OCI-LY3 (cell line): ENCODE results near the gene CLEC2B.

Experiments used
- H2AFZ ChIP-seq: fragments of 200-600, 300-600 bp; shearing (Covaris generic); 2 replicates; pipeline ENCODE4 v1.6.0; 2014; ENCODE audit warnings: antibody characterized with exemption, low read depth, low read length
- H3K27ac ChIP-seq: fragments of 200-600, 300-600 bp; sonication (generic); 2 replicates; pipeline ENCODE4 v1.5.1; 2014; ENCODE audit warnings: mild to moderate bottlenecking, low read length, moderate library complexity, mixed read lengths
- H3K27me3 ChIP-seq: fragments of 200-600, 300-600 bp; sonication (generic); 2 replicates; pipeline ENCODE4 v1.6.1; 2014; ENCODE audit warnings: low read depth, low read length, mixed read lengths
- H3K36me3 ChIP-seq: fragments of 200-600, 300-600 bp; sonication (generic); replicated peaks from 2 replicates; pipeline ENCODE3; 2014; ENCODE audit warnings: low read depth, low read length, mixed read lengths
- H3K4me1 ChIP-seq: fragments of 300-600, 200-600 bp; sonication (generic); 2 replicates; pipeline ENCODE4 v1.6.1; 2014; ENCODE audit warnings: low read length, mixed read lengths
- H3K4me2 ChIP-seq: fragments of 200-600, 300-600 bp; sonication (generic); 2 replicates; pipeline ENCODE4 v1.6.1; 2014; ENCODE audit warnings: low read length, mixed read lengths
- H3K4me3 ChIP-seq: fragments of 300-600, 200-600 bp; sonication (generic); 2 replicates; pipeline ENCODE4 v1.5.1; 2014; ENCODE audit warnings: antibody characterized with exemption, mild to moderate bottlenecking, low read length, moderate library complexity
- H3K79me2 ChIP-seq: fragments of 300-600, 200-600 bp; shearing (Covaris generic); 2 replicates; pipeline ENCODE4 v1.6.1; 2014; ENCODE audit warnings: mild to moderate bottlenecking, low read length, mixed read lengths
- H3K9ac ChIP-seq: fragments of 300-600, 200-600 bp; shearing (Covaris generic); 2 replicates; pipeline ENCODE4 v1.6.0; 2014; ENCODE audit warnings: mild to moderate bottlenecking, low read length, moderate library complexity
- H3K9me3 ChIP-seq: fragments of 200-600, 300-600 bp; shearing (Covaris generic); 2 replicates; pipeline ENCODE4 v1.6.1; 2014; ENCODE audit warnings: low read length, mixed read lengths; ENCODE audit not compliant: insufficient read depth
- H4K20me1 ChIP-seq: fragments of 200-600, 300-600 bp; sonication (generic); 2 replicates; pipeline ENCODE4 v1.6.1; 2016; ENCODE audit warnings: low read length, mixed read lengths; ENCODE audit not compliant: insufficient read depth
- EZH2phosphoT487 ChIP-seq: fragments of 200-600 bp; shearing (Covaris generic); IDR thresholded peaks from 2 replicates; pipeline ENCODE4 v1.6.1; 2018; ENCODE audit warnings: antibody characterized with exemption, mixed run types, low read depth
- TF ChIP-seq, protein P1 (sequence below): fragments of 200-600, 300-600 bp; sonication (generic); IDR thresholded peaks from 2 replicates; pipeline ENCODE4 v1.5.1; 2014; ENCODE audit warnings: antibody characterized with exemption, low read length, low read depth

Gene CLEC2B

DNA sequence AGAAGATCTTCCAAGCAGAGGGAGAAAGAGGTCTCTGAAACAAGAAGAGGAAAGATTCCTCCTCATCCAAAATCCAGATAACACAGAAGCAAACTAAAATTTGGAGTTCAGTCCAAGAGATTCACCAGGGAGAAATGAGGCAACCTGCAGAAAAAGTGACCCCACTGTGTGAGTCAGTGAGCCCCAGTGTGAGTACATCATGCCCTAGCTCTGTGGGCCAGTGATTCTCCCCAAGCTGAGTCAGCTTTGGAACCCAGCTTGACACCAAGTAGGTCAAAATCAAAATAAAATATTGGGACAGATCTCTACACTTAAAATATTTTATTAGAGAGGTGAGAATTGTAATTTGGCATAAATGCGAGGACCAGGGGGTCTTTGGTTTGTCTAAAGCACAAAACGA is 17.2 kb downstream of the CLEC2B start:
- H3K9ac ChIP-seq = no peak overlapping the region
- no peaks in the 10 kb centered on the region for H3K9me3 ChIP-seq
- TF ChIP-seq, protein P1, sequence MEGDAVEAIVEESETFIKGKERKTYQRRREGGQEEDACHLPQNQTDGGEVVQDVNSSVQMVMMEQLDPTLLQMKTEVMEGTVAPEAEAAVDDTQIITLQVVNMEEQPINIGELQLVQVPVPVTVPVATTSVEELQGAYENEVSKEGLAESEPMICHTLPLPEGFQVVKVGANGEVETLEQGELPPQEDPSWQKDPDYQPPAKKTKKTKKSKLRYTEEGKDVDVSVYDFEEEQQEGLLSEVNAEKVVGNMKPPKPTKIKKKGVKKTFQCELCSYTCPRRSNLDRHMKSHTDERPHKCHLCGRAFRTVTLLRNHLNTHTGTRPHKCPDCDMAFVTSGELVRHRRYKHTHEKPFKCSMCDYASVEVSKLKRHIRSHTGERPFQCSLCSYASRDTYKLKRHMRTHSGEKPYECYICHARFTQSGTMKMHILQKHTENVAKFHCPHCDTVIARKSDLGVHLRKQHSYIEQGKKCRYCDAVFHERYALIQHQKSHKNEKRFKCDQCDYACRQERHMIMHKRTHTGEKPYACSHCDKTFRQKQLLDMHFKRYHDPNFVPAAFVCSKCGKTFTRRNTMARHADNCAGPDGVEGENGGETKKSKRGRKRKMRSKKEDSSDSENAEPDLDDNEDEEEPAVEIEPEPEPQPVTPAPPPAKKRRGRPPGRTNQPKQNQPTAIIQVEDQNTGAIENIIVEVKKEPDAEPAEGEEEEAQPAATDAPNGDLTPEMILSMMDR = no peak
- no peak for TF ChIP-seq EZH2phosphoT487
- H3K4me2 ChIP-seq = no peak overlapping the region
- H3K4me1 ChIP-seq = no peaks in the 10 kb centered on the region
- H4K20me1 ChIP-seq = no peaks in the 10 kb centered on the region
- H3K4me3 ChIP-seq = no peak overlapping the region
- H3K36me3 ChIP-seq = no peaks in the 10 kb centered on the region
- H3K27ac ChIP-seq = no peak overlapping the region
- H2AFZ ChIP-seq = no peak overlapping the region
- H3K79me2 ChIP-seq = no peaks in the 10 kb centered on the region
- H3K27me3 ChIP-seq = no peaks in the 10 kb centered on the region

DNA sequence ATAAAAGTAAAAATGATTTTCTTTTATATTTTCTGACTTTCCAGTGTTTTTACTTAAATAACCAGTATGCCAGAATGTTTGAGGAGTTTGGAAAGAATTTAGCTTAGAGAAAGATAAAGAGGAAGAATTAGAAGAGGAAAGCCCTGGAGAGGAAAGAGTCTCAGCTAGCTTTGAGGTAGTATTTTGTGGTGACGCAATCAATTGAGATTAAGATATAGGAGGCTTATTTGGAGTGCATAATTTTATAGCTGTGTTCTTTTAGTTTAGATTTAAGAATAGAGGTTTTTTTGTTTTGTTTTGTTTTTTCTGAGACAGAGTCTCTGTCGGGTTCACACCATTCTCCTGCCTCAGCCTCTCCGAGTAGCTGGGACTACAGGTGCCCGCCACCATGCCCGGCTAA is 18.1 kb downstream of the CLEC2B start:
- TF ChIP-seq, protein P1 = no peak
- TF ChIP-seq EZH2phosphoT487 = no peak
- H3K79me2 ChIP-seq = no peaks in the 10 kb centered on the region
- no peaks in the 10 kb centered on the region for H4K20me1 ChIP-seq
- no peak overlapping the region for H3K4me3 ChIP-seq
- H3K9me3 ChIP-seq = no peaks in the 10 kb centered on the region
- no peak overlapping the region for H3K4me2 ChIP-seq
- H3K27me3 ChIP-seq = no peaks in the 10 kb centered on the region
- no peak overlapping the region for H2AFZ ChIP-seq
- no peak overlapping the region for H3K27ac ChIP-seq
- no peak overlapping the region for H3K9ac ChIP-seq
- no peaks in the 10 kb centered on the region for H3K36me3 ChIP-seq
- no peaks in the 10 kb centered on the region for H3K4me1 ChIP-seq

DNA sequence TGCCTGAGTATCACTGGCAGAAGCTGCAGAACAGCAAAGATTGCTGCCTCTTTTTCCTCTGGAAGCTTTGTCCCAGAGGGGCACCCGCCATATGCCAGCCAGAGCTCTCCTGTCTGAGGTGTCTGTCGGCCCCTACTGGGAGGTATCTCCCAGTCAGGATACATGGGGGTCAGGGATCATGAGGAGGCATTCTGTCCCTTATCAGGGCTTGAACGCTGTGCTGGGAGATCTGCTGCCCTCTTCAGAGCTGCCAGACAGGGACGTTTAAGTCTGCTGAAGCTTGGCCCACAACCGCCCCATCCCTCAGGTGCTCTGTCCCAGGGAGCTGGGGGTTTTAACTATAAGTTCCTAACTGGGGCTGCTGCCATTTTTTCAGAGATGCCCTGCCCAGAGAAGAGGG is 20.3 kb downstream of the CLEC2B start:
- Histone ChIP-seq H3K9ac (no peak overlapping the region), H3K36me3 (no peaks in the 10 kb centered on the region), H2AFZ (no peak overlapping the region), H3K4me2 (no peak overlapping the region), H4K20me1 (no peaks in the 10 kb centered on the region), H3K9me3 (no peaks in the 10 kb centered on the region), H3K79me2 (no peaks in the 10 kb centered on the region), H3K27me3 (no peaks in the 10 kb centered on the region), H3K27ac (no peak overlapping the region), H3K4me3 (no peak overlapping the region), H3K4me1 (no peaks in the 10 kb centered on the region)
- no peak for TF ChIP-seq EZH2phosphoT487
- TF ChIP-seq, protein P1 = no peak

DNA sequence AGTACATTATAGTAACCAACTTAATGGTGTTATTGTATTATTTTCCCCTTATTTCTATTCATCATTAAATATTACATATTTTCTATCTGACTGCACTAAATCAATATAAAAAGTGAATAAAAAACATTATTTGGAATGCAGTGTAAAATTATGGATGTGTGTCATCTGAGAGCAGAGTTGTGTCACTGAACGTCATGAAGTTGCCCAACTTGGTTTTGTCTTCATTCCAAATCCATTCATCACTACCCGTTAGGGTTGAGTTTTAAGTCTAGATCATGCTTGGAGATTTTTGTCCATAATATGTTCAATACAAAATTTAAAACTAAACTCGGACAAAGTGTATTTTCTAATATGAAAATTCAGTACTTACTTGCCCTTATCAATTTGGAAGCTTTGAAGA is 25.7 kb downstream of the CLEC2B start:
- H3K79me2 ChIP-seq = no peaks in the 10 kb centered on the region
- no peaks in the 10 kb centered on the region for H3K36me3 ChIP-seq
- H3K9me3 ChIP-seq = no peaks in the 10 kb centered on the region
- H2AFZ ChIP-seq = no peak overlapping the region
- H3K9ac ChIP-seq = no peak overlapping the region
- H4K20me1 ChIP-seq = no peaks in the 10 kb centered on the region
- H3K4me2 ChIP-seq = no peak overlapping the region
- H3K4me3 ChIP-seq = no peak overlapping the region
- no peaks in the 10 kb centered on the region for H3K27me3 ChIP-seq
- H3K4me1 ChIP-seq = no peaks in the 10 kb centered on the region
- TF ChIP-seq, protein P1 = no peak
- TF ChIP-seq EZH2phosphoT487 = no peak
- H3K27ac ChIP-seq = no peak overlapping the region
